ENCODE measurements around the gene FAM131C.
"Not testable (repeated sequence)": the region's sequence is repeated elsewhere in the genome, so short reads cannot be mapped to it uniquely, and the experiment has no call there.

Gene FAM131C, protein sequence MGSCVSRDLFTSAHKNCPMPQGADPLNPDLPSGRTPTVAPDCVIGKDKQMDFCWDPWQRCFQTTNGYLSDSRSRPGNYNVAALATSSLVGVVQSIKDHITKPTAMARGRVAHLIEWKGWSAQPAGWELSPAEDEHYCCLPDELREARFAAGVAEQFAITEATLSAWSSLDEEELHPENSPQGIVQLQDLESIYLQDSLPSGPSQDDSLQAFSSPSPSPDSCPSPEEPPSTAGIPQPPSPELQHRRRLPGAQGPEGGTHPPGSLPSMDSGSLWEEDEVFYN

GRCh38 chr1:16073490-16074119 lies at the start of gene FAM131C:
Gene FAM131C (minus strand): TSS chr1:16073651. CDS start chr1:16073442, 209 bp downstream.
- DNase-seq: no peak

DNA sequence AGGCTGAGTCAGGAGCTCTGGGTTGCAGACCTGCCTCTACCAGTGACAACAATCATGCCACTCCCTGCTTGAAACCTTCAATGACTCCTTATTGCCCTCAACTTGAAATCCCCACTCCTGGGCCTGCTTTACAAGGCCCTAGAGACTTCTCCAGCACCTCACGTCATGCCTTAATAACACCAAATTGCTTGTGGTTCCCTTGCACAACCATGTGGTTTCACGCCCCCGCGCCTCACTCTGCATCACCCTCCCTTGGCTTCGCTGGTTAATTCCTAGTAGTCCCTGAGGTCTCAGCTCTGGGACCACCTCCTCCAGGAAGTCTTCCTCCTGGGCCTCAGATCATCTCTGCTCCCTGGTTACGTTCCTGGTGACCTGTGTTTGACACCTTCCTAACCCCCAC lies 49.5 kb upstream of the FAM131C start:
- DNase-seq: peak; percentile 69

- DNase-seq: no peak
Observed at GRCh38 chr1:16122350-16122881, 49.0 kb upstream of the FAM131C start.

DNA sequence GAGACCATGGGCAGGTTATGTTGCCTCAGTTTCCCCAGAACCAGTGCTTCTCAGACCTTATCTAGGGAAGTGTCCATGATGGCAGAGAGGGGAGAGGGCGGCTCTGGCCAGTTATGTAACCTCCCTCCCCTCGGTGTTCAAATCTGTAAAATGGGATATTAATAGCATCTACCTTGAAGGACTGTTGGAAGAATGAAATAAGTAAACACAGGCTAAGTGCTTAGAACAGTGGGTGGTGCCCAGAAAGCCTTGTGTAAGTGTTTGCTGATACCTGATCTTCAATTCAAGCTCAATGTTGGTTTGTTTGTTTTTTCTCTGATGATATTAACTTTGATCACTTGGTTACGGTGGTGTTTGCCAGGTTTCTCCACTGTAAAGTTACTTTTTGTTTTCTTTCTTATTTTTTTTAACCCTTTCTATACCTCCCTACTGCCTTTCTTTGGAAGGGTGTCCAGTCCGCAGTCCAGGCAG lies 47.5 kb upstream of the FAM131C start:
- DNase-seq: no peak

DNA sequence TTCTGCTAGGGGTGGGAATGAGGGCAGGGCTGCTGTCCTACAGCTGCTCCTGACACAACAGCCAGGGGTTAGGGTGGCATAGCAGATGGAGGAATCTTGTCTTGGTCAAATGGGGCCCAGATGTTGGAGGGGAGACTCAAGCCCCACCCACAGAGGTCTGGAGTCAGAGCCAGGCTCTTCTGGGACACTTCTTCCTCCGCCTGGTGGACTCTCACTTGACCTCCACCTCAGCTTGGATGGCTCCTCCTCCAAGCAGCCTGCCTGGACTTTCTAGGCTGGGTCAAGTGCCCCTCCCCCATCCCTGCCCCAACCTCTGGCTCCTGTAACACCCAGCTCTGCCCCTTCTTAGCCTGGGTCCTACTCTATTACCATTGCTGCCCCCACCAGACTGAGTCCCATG lies 47.0 kb upstream of the FAM131C start:
- DNase-seq: no peak

DNA sequence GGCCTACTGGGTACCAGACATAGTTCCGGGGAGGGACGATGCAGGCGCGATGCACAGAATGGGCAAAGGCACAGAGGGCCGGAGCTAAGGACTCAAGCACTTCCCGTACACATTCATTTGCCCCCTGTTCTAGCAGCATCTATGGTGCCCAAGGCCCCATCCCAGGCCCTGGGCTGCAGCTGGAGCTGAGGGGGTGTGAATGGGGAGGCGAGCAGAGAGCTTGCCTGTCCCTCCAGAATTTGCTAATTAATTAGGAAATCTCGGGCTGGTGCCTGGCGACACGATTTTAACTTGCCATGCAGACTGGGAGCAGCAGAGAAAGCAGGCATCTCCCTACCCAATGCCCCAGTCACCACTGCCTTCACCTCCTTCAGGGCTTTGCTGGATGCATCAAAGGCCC lies 46.5 kb upstream of the FAM131C start:
- DNase-seq: no peak

- no peak for DNase-seq
Observed at GRCh38 chr1:16119504-16119903, 46.1 kb upstream of the FAM131C start.

DNA sequence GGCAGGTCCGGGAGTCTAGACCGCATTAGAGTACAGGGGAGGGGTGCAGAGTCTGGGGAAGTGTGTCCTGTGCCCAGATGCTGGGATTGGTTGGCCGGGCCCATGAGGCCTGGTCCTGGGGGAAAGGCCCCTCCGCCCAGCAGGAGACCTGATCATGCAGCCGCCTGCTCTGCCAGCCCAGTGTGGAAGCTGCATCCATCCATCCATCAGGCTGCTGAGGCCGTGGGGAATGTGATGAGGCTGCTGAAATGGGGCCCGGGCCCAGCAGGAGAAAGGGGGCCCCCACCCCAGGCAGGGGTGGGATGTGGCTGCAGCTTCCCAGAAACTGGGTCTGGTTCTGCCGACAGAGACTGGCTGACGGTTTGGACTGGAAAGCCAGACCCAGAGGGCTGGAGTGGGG lies 45.3 kb upstream of the FAM131C start:
- no peak for DNase-seq

GRCh38 chr1:16117936-16118335 lies 44.5 kb upstream of the FAM131C start:
- DNase-seq: no peak

- peak; percentile 56 for DNase-seq
Observed at GRCh38 chr1:16117369-16117768, 43.9 kb upstream of the FAM131C start.

DNA sequence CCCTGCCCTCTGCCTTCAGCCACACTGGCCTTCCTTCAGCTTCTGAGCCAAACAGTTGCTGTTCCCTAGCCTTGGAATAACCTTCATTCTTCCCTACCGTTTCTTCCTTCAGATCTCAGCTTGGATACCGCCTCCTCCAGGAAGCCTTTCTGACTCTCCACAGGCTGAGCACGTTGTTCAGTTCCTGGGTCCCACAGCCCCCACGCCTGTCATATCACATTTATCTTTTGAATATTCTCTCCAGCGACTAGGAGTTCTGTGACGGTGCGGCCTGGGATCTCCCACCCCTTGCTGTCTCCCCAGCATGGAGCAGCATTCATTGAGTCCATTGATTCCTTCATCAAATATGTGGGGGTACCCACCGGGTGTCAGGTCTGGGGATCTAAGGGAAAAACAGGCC lies 43.2 kb upstream of the FAM131C start:
- DNase-seq: no peak

- no peak for DNase-seq
Observed at GRCh38 chr1:16116002-16116401, 42.6 kb upstream of the FAM131C start.

- no peak for DNase-seq
Observed at GRCh38 chr1:16115468-16115983, 42.1 kb upstream of the FAM131C start.

- DNase-seq: no peak
Observed at GRCh38 chr1:16114527-16115467, 41.3 kb upstream of the FAM131C start.

DNA sequence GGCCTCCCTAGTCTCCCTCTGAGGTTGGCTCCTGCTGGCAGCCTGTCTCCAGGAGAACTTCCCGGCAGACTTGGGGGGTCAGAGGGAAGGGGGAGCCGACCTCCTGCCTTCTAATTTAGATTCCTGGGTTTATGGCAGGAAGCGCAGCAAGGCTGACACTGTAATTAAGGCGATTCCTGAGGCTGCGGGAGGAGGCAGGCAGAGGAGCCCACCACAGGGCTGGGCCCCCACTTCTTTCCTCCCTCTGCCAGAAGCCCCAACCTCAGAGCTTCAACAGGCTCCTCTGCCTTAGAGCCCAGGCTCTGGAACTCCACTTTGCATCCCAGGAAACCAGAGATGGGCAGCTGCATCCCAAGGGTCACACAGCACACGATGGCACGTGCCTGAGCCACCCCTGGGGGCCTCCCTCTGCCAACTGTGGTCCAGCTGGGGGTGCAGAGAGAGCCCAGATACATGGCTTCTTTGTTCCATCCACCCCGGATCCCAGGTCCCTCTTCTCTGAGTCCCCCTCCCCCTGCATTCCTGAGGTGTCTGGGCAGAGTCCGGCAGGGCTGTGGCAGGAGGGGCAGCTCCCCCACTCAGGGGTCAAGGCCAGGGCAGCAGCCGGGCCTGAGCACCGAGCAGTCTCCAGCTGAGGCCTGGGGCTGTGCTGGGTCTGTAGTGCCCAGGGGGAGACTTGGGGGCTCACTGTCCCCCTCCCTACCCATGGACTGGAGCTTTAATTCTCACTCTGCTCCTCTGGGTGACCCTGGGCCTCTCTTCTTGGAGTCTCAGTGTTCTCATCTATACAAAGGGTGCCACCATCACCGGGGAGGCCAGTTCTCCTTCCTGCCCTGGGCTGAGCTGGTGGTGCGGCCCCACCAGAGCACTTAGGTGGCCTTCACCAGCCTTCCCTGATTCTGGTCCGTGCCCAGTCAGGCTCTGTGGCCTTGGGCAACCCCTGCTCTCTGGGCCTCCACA lies 39.4 kb upstream of the FAM131C start:
- DNase-seq: no peak

- DNase-seq: no peak
Observed at GRCh38 chr1:16111771-16112595, 38.5 kb upstream of the FAM131C start.

DNA sequence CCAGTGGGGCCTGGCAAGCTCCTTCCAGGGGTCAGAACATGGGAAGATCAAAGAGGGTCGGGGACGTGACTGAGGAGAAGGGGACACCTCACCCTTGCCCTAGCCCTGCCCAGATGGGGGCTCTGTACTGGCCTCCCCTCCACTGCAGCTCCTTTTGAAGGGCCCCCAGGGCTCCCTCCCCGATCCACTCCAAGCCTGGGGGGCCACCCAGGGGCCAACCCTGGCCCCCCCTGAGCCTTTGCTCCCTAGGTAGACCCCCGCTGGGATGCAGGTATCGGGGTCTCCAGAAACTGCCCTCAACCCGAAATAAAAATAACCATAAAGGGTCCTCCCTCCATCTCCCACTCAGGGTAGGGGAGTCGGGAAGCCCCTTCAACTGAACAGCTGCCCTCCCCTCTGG lies 37.4 kb upstream of the FAM131C start:
- no peak for DNase-seq

DNA sequence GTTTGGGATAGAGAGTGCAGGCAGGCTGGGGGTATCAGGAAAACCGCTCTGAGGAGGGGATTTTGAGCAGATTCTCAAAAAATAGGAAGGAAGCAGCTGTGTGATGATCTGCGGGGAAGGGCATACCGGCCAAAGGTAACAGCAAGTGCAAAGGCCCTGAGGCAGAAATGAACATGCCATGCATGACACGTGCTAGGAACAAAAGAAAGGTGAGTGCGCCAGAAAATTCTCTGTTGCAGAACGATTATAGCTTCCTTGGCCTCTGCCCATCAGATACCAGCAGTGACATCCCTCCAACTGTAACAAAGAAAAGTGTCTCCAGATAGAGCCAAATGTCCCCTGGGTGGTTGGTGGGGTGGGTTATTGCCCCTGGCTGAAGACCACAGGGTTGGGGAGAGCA lies 37.0 kb upstream of the FAM131C start:
- no peak for DNase-seq

DNA sequence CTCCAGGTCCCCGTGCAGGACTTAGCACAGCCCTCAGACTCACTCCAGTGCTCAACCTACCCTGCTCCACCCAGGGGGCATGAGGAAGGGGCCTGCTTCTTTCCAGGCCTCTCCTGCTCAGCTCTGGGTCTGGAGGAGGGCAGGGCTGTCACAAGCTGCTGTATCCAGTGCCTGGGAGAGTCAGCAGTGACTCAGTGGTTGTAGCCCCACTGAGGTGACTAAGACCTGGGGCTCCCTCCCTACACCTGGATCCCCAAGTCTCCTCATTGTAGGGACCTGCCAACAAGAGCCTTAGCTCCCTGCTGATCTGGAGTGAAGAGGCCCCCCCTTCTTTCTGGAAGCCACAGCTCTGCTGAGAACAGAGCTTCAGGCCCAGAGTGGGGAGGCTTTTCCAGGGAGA lies 36.1 kb upstream of the FAM131C start:
- no peak for DNase-seq

DNA sequence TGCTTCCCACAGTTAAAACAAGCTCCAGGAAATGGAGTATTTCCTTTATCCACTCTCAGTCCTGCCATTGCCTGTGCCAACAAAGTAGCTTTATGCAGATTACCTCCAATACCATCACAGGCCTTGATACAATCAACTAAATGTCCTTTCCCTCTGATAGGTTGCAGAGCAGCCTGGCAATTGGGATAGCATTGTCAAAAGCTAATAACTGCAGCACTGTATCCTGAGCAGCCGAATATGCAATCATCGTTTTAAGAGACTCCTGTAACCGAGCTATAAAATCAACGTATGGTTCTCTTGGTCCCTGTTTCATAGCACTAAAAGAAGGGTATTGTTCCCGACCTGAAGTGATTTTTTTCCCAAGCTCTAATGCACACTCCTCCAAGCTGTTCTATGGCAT lies 33.6 kb upstream of the FAM131C start:
- not testable (repeated sequence) for DNase-seq

GRCh38 chr1:16101623-16102022 lies 28.2 kb upstream of the FAM131C start:
- DNase-seq: no peak
